GM18498 (cell line): Measurements from ENCODE around the gene DR1.

Experiments used
- ATAC-seq: cut with Tn5 transposase; IDR thresholded peaks from one replicate; pipeline ENCODE4 v1.9.1; 2021; ENCODE audit warnings: mild to moderate bottlenecking, moderate library complexity; ENCODE audit not compliant: unreplicated experiment

The DR1 gene

GRCh38 chr1:93345633-93346420 lies at the start of gene DR1:
TSS of gene DR1 (plus strand) at chr1:93345907. CDS start at chr1:93346646, 739 bp downstream.
- ATAC-seq = peak; percentile 78

- ATAC-seq = no peak
Measured at GRCh38 chr1:93296555-93297154, 49.1 kb upstream of the DR1 start.

- no peak for ATAC-seq
Measured at GRCh38 chr1:93301131-93301530, 44.6 kb upstream of the DR1 start.

GRCh38 chr1:93302078-93302477 lies 43.6 kb upstream of the DR1 start:
- no peak for ATAC-seq

- no peak for ATAC-seq
Measured at GRCh38 chr1:93304716-93305138, 41.0 kb upstream of the DR1 start.

GRCh38 chr1:93306920-93307319 lies 38.8 kb upstream of the DR1 start:
- no peak for ATAC-seq

- no peak for ATAC-seq
Measured at GRCh38 chr1:93313026-93313425, 32.7 kb upstream of the DR1 start.

GRCh38 chr1:93317207-93317606 lies 28.5 kb upstream of the DR1 start:
- no peak for ATAC-seq

GRCh38 chr1:93317943-93318342 lies 27.8 kb upstream of the DR1 start:
- ATAC-seq = no peak

GRCh38 chr1:93321720-93322119 lies 24.0 kb upstream of the DR1 start:
- no peak for ATAC-seq

GRCh38 chr1:93322349-93322748 lies 23.4 kb upstream of the DR1 start:
- ATAC-seq = no peak

GRCh38 chr1:93323185-93323820 lies 22.4 kb upstream of the DR1 start:
- no peak for ATAC-seq

- no peak for ATAC-seq
Measured at GRCh38 chr1:93324486-93325464, 20.9 kb upstream of the DR1 start.

GRCh38 chr1:93328809-93329760 lies 16.6 kb upstream of the DR1 start:
- peak; percentile 81 for ATAC-seq

GRCh38 chr1:93330196-93330595 lies 15.5 kb upstream of the DR1 start:
- ATAC-seq = no peak

GRCh38 chr1:93330617-93331016 lies 15.1 kb upstream of the DR1 start:
- no peak for ATAC-seq

GRCh38 chr1:93331412-93331811 lies 14.3 kb upstream of the DR1 start:
- ATAC-seq = no peak

- ATAC-seq = no peak
Measured at GRCh38 chr1:93332368-93332767, 13.3 kb upstream of the DR1 start.

GRCh38 chr1:93338387-93339146 lies 7.1 kb upstream of the DR1 start:
- ATAC-seq = no peak
